Activated gamma-delta T cell (primary cell): ENCODE results near the gene SLC45A1.

ENCODE experiments used
- DNase-seq: peaks from one replicate; lab custom pipeline; 2025; lab: John Stamatoyannopoulos, UW

Gene SLC45A1

DNA sequence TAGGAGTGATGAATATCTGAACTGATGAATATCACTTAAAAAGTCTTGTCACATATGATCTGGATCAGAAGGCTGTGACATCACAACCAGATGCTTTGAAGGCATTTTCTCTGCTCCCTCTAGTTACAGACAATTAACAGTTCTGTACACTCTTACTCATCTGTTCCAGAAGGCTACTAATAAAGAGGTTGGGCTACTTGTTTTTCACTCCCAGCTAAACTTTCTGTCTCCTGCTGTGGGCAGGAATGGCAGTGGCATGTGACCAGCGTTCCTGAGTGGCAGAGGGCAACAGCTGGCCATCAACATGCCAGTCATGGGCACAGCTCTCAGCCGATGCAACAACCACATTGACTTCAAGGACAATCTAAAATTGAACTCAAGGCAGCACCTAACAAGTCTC is 66.7 kb downstream of the SLC45A1 start:
- DNase-seq: no peak

DNA sequence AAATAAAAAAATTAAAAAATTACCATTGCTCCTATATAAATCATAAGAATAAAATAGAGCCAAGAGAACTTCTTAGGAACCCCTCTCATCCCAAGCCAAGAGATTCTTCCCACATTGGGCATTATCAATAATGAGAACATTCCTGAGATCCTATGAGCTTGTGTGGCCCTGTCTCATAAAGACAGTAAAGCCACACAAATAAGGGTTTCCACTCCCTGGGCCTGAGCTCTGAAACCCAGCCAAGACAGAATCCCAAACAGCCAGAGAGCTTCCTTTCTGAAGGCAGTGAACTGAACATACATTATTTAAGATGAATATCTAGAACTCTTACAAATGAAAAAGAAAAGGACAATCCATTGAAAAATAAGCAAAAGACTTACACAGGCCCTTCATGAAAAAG is 68.3 kb downstream of the SLC45A1 start:
- no peak for DNase-seq

DNA sequence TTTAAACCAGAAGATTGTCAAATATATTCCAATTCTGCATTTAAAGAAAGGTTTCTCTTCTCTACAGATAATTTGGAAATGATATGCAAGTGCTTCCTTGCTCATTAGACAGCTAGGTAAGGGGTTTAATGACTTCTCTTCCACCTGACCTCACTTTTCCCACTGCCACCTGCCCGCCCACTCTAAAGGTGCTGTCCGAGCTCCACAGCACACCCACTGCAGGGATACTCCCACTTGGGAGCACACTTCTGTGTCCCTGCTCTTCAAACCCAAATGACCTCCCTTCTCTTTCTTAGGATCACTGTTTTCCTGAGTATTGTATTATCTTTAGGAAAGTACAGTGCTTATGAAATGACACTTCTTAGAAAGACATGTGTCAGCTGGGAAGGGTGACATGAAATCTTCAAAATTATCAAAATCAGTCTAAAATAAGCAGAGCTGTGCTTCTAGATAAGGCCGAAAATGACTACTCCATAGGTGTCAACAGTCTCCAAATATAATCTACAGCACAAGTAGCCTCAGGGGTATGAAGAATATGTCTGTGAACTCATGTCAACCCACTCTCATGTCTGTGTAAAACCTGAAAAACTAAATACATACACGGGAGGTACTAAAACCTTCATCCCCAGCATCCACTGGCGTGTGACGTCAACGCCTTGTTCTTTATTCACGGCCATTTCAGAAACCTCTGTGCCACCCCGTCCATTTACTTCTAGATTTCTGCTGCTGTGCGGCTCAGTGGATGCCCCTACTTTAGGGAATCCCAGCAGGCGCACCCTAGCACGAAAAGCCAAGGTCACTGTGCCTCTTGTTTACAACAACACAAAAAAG is 71.0 kb downstream of the SLC45A1 start:
- DNase-seq: no peak

DNA sequence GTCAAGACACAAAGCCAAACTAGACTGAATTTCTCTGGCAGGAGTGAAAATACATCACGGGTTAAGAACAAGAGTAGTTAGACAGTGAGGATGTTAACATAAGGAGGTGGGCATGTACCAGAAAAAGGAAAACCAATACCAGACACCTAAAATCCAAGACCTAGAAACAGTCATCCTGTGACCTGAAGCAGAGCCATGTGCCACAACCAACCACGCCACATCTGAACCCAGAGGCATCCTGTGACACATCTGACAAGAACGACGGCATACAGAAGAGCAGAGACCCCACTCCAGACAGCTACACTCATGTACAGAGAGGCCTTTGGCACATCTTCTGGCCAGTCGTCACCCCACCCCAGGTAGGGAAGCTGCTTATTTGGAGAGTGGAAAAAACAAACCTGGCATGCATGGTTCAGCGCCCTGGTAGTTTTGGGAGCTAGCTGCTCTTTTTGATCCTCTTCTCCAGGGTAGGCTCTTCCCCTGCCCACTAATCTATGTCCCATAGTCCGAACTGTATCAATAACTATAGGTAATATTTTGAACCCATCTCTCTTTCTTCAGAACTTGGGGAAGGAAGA is 72.1 kb downstream of the SLC45A1 start:
- DNase-seq: no peak

DNA sequence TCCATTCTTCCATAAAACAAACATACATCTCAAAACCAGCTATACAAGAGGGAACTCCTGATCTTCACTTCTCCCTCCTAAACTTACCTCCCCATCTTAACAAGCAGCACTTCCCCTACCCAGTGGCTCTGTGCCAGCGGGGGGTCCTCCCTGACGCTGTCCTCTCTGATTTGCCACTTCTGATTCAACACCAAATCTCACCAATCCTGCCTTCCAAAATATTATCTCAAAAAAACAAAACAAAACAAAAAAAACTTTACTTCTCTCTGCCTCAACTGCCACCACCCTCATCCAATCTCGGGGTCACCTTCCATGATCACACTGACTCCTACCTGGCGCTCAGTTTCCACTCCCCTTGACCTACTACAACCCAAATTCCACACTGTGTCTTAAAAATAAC is 72.8 kb downstream of the SLC45A1 start:
- DNase-seq: no peak

DNA sequence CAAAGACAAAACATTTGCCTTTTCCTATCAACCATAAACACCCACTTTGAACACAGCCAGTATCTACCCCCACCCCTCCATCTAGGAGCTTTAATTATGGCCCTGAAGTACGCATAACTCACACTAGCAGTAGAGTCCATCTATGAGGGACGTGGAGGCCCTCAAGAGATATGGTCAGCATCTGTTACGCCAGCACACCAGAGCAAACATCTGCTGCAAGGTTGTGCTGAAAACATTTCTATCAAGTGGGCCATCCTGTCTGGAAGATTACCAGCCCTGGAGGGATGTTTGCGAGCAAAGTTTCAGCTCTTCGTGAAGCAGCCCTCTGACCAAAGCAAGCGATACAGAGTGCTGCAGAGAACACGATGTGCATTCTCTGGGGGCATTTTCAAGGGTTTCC is 74.6 kb downstream of the SLC45A1 start:
- no peak for DNase-seq
